CD4-positive, CD25-positive, alpha-beta regulatory T cell (primary cell): ENCODE results near the gene B3GNT8. TPM values are rescaled to one million over a fixed set of nuclear protein-coding genes. Genes with fewer than 3 reads are reported as not detected.

Source experiments
- ATAC-seq, 2 donors: fragments of 150-1000 bp; cut with Tn5 transposase; one replicate each; pipeline ENCODE4 v1.10.0; 2021; ENCODE audit warnings: low read depth in 2 of 2, moderate number of reproducible peaks in 2 of 2, moderate library complexity in 1 of 2
- DNase-seq, 3 donors: peaks; one replicate each; pipeline versions ENCODE4 v3.0.0 to v3.0.0-alpha.2; 2012 to 2022; ENCODE audit warnings: mixed read lengths in 1 of 3
- H3K27ac ChIP-seq: one replicate; pipeline ENCODE4 v1.7.0; 2013; ENCODE audit warnings: mild to moderate bottlenecking, low read length; ENCODE audit not compliant: insufficient read depth, poor library complexity, severe bottlenecking
- H3K27me3 ChIP-seq: one replicate; pipeline ENCODE4 v1.7.0; 2013; ENCODE audit warnings: low read length; ENCODE audit not compliant: control insufficient read depth, insufficient read depth
- H3K36me3 ChIP-seq: one replicate; pipeline ENCODE4 v1.7.0; 2013; ENCODE audit warnings: mild to moderate bottlenecking, low read length, moderate library complexity; ENCODE audit not compliant: control insufficient read depth, insufficient read depth
- H3K4me1 ChIP-seq: 2 replicates; pipeline ENCODE4 v1.7.0; 2013; ENCODE audit warnings: mild to moderate bottlenecking, low read length; ENCODE audit not compliant: insufficient read depth, control insufficient read depth, poor library complexity, severe bottlenecking
- H3K4me3 ChIP-seq: one replicate; pipeline ENCODE4 v1.7.0; 2013; ENCODE audit warnings: low read depth, mild to moderate bottlenecking, low read length, moderate library complexity
- H3K9me3 ChIP-seq, 2 experiments: 1 replicate in 1 of 2; 2 replicates in 1 of 2; pipeline ENCODE4 v1.7.0; 2013; ENCODE audit warnings: low read length in 2 of 2, mild to moderate bottlenecking in 1 of 2, moderate library complexity in 1 of 2; ENCODE audit not compliant: control insufficient read depth in 2 of 2
- H3K27ac Mint-ChIP-seq, 3 donors: one replicate each; pipeline ENCODE4 v1.8.0; 2020 to 2022; ENCODE audit warnings: mild to moderate bottlenecking in 3 of 3, mixed read lengths in 3 of 3, moderate library complexity in 2 of 3
- H3K27me3 Mint-ChIP-seq: one replicate; pipeline ENCODE4 v1.8.0; 2022; ENCODE audit warnings: mild to moderate bottlenecking, mixed read lengths
- H3K36me3 Mint-ChIP-seq: one replicate; pipeline ENCODE4 v1.8.0; 2020; ENCODE audit warnings: mixed read lengths
- H3K4me1 Mint-ChIP-seq, 4 donors: one replicate each; pipeline ENCODE4 v1.8.0; 2020 to 2022; ENCODE audit warnings: mixed read lengths in 4 of 4, mild to moderate bottlenecking in 1 of 4
- H3K4me3 Mint-ChIP-seq, 4 donors: one replicate each; pipeline ENCODE4 v1.8.0; 2020 to 2022; ENCODE audit warnings: mild to moderate bottlenecking in 4 of 4, mixed read lengths in 4 of 4, moderate library complexity in 3 of 4
- H3K9me3 Mint-ChIP-seq, 7 donors: one replicate each; pipeline ENCODE4 v1.8.0; 2020 to 2022; ENCODE audit warnings: mixed read lengths in 7 of 7, mild to moderate bottlenecking in 3 of 7, moderate library complexity in 2 of 7
- polyA plus RNA-seq, 4 donors: library from polyadenylated mRNA; unstranded; fragments of 300-500 nt; fragmentation: Illumina TruSeq; gene quantifications; one replicate each; pipeline ENCODE4 v1.2.3, GENCODE V29; 2021
- total RNA-seq: library from RNA; stranded (reverse); gene quantifications from one replicate; pipeline ENCODE4 v1.2.3, GENCODE V29; 2022

Gene B3GNT8
- total and polyA plus RNA-seq, 5 donors from 2014 or later: 0.45 to 1.0 (median 0.67) TPM

- Mint-ChIP-seq H3K9me3 (peaks cover 0 to 1% (median 0%) of the 10 kb centered on the region in 7 donors), H3K4me1 (peaks cover 5 to 45% (median 14%) of the 10 kb centered on the region in 4 donors), H3K36me3 (no peaks in the 10 kb centered on the region), H3K27ac (no peak overlapping the region), H3K27me3 (peaks cover 23% of the 10 kb centered on the region), H3K4me3 (no peak overlapping the region)
- no peak overlapping the region for H3K27ac ChIP-seq
- peaks cover 25% of the 10 kb centered on the region for H3K4me1 ChIP-seq
- H3K27me3 ChIP-seq: peaks cover 2% of the 10 kb centered on the region
- no peak for DNase-seq
- H3K4me3 ChIP-seq: no peak overlapping the region
- no peaks in the 10 kb centered on the region for H3K9me3 ChIP-seq
- no peaks in the 10 kb centered on the region for H3K36me3 ChIP-seq
- no peak for ATAC-seq
Measured at GRCh38 chr19:41452584-41453275, 25.6 kb upstream of the B3GNT8 start.

GRCh38 chr19:41449865-41450178, 22.6 kb upstream of the B3GNT8 start:
- peaks cover 2% of the 10 kb centered on the region for H3K27me3 ChIP-seq
- no peak overlapping the region for H3K4me3 Mint-ChIP-seq
- no peak overlapping the region for H3K4me3 ChIP-seq
- H3K9me3 Mint-ChIP-seq: peaks cover 0 to 1% (median 0%) of the 10 kb centered on the region in 7 donors
- H3K27ac ChIP-seq: no peak overlapping the region
- no peaks in the 10 kb centered on the region for H3K36me3 Mint-ChIP-seq
- H3K4me1 ChIP-seq: peaks cover 13% of the 10 kb centered on the region
- no peak overlapping the region for H3K27ac Mint-ChIP-seq
- H3K4me1 Mint-ChIP-seq: peaks cover 0 to 26% (median 5%) of the 10 kb centered on the region in 4 donors
- no peak for ATAC-seq
- peaks cover 24% of the 10 kb centered on the region for H3K27me3 Mint-ChIP-seq
- DNase-seq: no peak
- H3K9me3 ChIP-seq: no peaks in the 10 kb centered on the region
- H3K36me3 ChIP-seq: no peaks in the 10 kb centered on the region

DNA sequence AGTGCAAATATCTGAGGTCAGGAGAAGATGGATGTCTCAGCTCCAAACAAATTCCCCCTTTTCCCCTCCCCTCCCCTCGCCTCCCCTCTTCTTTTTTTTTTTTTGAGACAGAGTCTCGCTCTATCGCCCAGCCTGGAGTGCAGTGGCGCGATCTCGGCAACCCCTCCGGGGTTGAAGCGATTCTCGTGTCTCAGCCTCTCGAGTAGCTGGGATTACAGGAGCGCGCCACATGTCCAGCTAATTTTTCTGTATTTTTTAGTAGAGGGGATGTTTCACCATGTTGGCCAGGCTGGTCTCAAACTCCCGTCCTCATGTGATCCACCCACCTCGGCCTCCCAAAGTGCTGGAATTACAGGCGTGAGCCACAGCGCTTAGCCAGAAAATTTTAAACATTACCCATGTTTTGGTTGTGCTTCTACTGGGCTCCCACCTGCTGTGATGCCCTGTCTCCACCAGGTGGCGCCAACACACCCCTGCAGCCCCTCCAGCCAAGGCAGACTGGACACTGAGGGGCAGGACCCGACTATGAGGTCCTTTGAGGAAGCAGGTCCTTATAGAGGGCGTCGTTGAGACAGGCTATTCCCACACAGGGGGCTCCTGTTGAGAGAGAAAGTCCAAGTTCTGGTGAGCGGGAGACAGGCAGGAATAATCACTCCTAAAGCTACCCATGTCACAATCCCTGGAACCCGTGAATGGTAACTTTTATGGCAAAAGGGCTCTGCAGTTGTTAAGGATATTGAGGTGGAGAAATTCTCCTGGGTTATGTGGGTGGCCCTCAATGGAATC, 22.1 kb upstream of the B3GNT8 start:
- Mint-ChIP-seq H3K9me3 (peaks cover 0 to 1% (median 0%) of the 10 kb centered on the region in 7 donors), H3K36me3 (no peaks in the 10 kb centered on the region), H3K4me3 (peak overlapping the region; percentile 12 to 82 (median 70)), H3K27me3 (peaks cover 25% of the 10 kb centered on the region), H3K4me1 (peaks cover 0 to 26% (median 5%) of the 10 kb centered on the region in 4 donors), H3K27ac (peak overlapping the region in 2 of 3 donors; percentile 69 to 88)
- no peaks in the 10 kb centered on the region for H3K9me3 ChIP-seq
- H3K4me3 ChIP-seq: no peak overlapping the region
- no peaks in the 10 kb centered on the region for H3K36me3 ChIP-seq
- peak; percentile 63 to 69 (median 67) for DNase-seq
- H3K4me1 ChIP-seq: peaks cover 12% of the 10 kb centered on the region
- peaks cover 2% of the 10 kb centered on the region for H3K27me3 ChIP-seq
- ATAC-seq: peak; percentile 84 to 85
- H3K27ac ChIP-seq: no peak overlapping the region

DNA sequence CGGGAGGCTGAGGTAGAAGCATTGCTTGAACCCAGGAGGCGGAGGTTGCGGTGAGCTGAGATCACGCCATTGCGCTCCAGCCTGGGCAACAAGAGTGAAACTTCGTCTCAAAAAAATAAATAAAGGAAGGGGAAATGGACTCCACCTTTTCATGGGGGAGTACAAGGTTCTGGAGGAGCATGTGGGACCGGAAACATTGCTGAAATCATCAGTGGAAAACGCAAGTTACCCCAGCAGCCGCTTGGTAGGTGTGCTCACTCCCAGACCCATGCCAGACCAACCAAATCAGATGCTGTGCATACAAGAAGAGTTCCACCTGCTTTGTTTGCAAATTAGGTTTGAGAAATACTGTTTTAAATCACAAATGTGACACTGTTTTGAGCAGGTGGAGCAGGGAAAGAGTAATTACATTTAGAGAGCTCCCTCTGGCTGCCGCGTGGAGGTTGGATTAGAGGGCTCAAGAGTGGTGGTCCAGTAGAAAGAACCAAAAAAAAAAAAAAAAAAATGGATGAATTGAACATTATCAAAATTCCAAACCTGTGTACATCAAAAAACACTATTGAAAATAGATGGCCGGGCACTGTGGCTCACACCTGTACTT, 20.7 kb upstream of the B3GNT8 start:
- ATAC-seq (no peak), DNase-seq (peak in 1 of 3 donors; percentile 29)
- peak overlapping the region in 2 of 4 donors; percentile 3 to 38 for H3K4me3 Mint-ChIP-seq
- Histone ChIP-seq H3K4me1 (peaks cover 8% of the 10 kb centered on the region), H3K9me3 (no peaks in the 10 kb centered on the region), H3K27me3 (peaks cover 2% of the 10 kb centered on the region), H3K4me3 (no peak overlapping the region), H3K36me3 (no peaks in the 10 kb centered on the region), H3K27ac (no peak overlapping the region)
- no peak overlapping the region for H3K27ac Mint-ChIP-seq
- H3K27me3 Mint-ChIP-seq: peaks cover 29% of the 10 kb centered on the region
- H3K36me3 Mint-ChIP-seq: no peaks in the 10 kb centered on the region
- peaks cover 0 to 2% (median 0%) of the 10 kb centered on the region in 7 donors for H3K9me3 Mint-ChIP-seq
- H3K4me1 Mint-ChIP-seq: peaks cover 0 to 18% (median 3%) of the 10 kb centered on the region in 4 donors

- Histone ChIP-seq H3K27me3 (peaks cover 2% of the 10 kb centered on the region), H3K27ac (no peak overlapping the region), H3K4me1 (peaks cover 8% of the 10 kb centered on the region), H3K4me3 (no peak overlapping the region), H3K36me3 (no peaks in the 10 kb centered on the region), H3K9me3 (no peaks in the 10 kb centered on the region)
- peaks cover 0 to 2% (median 0%) of the 10 kb centered on the region in 7 donors for H3K9me3 Mint-ChIP-seq
- H3K36me3 Mint-ChIP-seq: no peaks in the 10 kb centered on the region
- H3K27ac Mint-ChIP-seq: no peak overlapping the region
- ATAC-seq: no peak
- peaks cover 0 to 15% (median 5%) of the 10 kb centered on the region in 4 donors for H3K4me1 Mint-ChIP-seq
- H3K27me3 Mint-ChIP-seq: peaks cover 37% of the 10 kb centered on the region
- no peak overlapping the region for H3K4me3 Mint-ChIP-seq
- no peak for DNase-seq
Measured at GRCh38 chr19:41445575-41445974, 18.4 kb upstream of the B3GNT8 start.

DNA sequence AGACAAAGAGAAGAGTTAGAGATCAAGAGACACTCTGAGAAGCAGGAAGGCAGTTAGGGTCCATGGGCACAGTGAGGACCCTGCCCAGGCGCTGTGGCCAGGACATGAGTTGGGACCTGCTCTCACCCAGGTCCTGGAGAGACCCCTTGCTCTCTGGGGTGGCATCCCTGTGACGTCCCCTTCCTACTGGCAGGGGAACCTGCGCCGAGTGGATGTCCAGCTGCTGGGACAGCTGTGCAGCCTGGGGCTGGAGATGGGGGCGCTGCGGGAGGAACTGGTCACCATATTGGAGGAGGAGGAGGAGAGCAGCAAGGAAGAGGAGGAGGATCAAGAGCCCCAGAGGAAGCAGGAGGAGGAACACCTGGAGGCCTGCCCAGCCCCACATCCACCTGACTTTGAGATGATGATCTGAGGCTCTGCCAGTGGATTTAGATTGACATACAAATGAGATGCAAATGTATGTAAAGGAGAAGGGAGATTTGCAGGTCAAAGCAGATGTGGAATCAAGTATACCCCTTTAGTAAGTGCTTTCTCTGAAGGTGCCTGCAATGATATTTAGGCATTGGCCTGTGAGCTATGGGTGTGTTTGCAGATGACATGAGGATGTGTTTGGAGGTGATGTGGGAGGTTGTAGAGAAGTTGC, 16.8 kb upstream of the B3GNT8 start:
- no peak overlapping the region for H3K27ac ChIP-seq
- H3K4me1 ChIP-seq: peaks cover 9% of the 10 kb centered on the region
- H3K9me3 ChIP-seq: no peaks in the 10 kb centered on the region
- no peak for DNase-seq
- H3K4me1 Mint-ChIP-seq: peaks cover 0 to 7% (median 2%) of the 10 kb centered on the region in 4 donors
- H3K36me3 ChIP-seq: no peaks in the 10 kb centered on the region
- peak overlapping the region in 1 of 3 donors; percentile 56 for H3K27ac Mint-ChIP-seq
- H3K27me3 ChIP-seq: peaks cover 2% of the 10 kb centered on the region
- peaks cover 25% of the 10 kb centered on the region for H3K27me3 Mint-ChIP-seq
- H3K4me3 ChIP-seq: no peak overlapping the region
- ATAC-seq: no peak
- no peak overlapping the region for H3K4me3 Mint-ChIP-seq
- H3K36me3 Mint-ChIP-seq: no peaks in the 10 kb centered on the region
- peaks cover 0 to 2% (median 0%) of the 10 kb centered on the region in 7 donors for H3K9me3 Mint-ChIP-seq
